HG02763 (cell line): ENCODE results near the gene MAGEA6.
A peak's percentile ranks its signal among the peaks of the same experiment; 100 is the strongest.
"Not testable (repeated sequence)": the region's sequence is repeated elsewhere in the genome, so short reads cannot be mapped to it uniquely, and the experiment has no call there.

ENCODE experiments used
- ATAC-seq: cut with Tn5 transposase; IDR thresholded peaks from one replicate; pipeline ENCODE4 v1.9.1; 2021; ENCODE audit warnings: mild to moderate bottlenecking, moderate library complexity; ENCODE audit not compliant: unreplicated experiment

The MAGEA6 gene

GRCh38 chrX:152769549-152770289 is at the start of gene MAGEA6:
MAGEA6 (minus strand) TSS chrX:152769689; CDS start chrX:152767650, 2,039 bp downstream.
- not testable (repeated sequence) for ATAC-seq

DNA sequence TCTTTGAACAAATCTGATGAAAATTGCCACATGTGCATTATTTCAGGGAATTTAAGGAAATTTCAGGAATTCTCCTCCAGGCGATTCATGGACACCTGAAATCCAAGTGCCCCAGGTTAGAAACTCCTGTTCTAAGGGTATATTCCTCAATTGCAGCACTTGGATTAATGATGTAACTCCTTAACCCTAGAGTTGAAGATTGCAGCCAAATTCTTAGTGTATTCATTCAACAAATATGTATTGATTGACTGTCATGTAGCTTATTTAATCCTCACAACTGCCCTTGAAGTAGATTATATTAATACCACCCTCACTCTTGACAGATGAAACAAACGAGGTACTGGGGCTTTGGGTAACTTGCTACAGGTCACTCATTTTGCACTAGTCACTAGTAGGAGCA is 49.8 kb upstream of the MAGEA6 start:
- ATAC-seq: no peak

DNA sequence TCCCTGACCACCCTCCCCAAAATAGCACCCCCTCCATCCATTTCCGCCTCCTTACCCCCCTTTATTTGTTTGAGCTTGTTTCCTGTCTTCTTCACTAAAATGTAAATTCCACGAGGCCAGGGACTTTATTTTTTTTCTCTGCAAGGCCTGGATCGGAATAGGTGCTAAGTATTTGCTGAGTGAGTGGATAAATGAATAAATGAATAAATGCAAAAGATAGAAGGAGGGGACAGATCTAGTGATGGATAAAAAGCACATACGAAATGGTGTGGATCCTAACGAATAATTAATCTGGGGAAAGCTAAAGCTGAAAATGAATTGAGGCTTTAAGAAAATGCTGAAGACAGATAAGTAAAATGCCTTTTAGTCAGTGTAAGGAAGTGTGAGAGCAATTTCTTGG is 48.9 kb upstream of the MAGEA6 start:
- no peak for ATAC-seq

DNA sequence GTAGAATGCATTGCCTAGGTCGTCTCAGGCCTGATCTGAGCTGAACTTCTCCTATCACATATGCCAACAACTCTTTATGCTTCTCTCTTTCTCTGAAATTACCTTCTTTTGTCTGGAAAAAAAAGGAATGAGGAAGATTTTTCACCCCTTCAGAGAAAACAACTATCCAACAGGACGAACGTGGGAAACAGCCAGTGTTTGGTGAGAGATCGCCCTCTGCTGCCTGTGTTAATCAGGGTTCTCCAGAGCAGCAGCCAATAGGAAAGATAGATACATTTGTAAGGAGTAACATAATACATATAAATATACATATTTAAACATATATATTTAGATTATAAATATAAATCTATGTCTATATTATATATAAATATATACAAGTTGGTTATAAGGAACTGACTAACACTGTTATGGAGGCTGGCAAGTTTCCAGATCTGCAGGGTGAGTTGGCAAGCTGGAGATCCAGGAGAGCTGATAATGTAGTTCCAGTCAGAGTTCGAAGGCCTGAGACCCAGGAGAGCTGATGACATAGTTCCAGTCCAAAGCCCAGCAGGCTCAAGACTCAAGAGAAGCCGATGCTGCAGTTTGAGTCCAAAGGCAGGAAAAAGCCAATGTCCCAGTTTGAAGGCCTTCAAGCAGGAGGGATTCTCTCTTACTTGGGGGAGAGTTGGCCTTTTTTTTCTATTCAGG is 47.7 kb upstream of the MAGEA6 start:
- ATAC-seq: no peak

DNA sequence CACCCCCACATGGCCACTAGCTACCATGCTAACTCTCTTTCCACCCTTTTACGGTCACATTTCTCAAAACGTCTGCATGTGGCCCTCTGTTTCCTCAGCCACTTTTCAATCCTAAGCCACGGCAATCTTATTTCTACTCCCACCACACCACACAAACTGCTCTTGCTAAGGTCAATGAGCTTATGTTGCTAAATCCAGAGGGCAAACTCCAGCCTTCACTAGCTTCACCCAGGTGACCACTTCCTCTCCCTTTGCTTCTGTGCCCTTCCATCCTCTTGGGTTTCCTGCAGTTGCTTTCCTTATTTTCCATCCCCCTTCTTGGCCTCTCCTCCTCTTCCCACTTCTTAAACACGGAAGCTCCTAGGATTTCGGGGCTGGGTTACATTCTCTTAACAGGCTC is 44.6 kb upstream of the MAGEA6 start:
- ATAC-seq: no peak

DNA sequence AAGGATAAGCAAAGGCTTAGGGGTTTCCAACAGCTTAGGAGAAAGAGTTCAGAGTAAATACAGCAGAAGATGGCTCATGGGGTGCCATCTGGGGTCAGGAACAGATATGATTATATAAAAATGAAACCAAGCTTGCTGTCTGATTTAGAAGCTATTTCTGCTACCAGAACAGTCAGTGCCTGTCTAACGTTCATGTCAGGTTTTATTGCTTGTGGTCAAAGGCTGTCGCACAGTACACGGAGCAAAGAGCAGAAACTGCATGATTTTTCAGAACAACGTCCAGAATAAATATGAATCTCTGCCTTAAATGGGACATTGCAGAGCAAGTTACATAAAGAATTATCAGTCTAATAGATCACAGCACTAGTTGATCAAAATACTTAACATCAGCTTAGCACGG is 43.7 kb upstream of the MAGEA6 start:
- no peak for ATAC-seq

- ATAC-seq: no peak
Measured at GRCh38 chrX:152810403-152810802, 40.9 kb upstream of the MAGEA6 start.

DNA sequence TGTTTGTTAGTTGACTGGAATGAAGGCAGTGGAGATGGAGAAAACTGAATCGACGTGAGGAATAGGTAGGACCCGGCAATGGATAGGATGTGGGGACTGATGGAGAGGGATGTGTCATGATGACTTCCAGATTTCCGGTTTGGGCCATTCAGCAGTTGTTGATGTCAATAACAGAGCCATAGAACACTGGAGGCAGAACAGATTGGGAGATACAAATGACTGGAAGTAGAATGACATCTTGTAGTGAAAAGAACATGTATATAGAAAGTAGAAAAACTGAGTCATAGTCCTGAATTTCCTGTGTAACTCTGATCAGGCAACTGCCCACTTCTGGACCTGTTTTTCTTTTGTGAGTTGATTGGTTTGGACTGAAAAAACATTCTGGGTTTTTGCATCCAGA is 36.5 kb upstream of the MAGEA6 start:
- no peak for ATAC-seq

- no peak for ATAC-seq
Measured at GRCh38 chrX:152798945-152799344, 29.5 kb upstream of the MAGEA6 start.

GRCh38 chrX:152787062-152787461 is 17.6 kb upstream of the MAGEA6 start:
- ATAC-seq: peak; percentile 75

DNA sequence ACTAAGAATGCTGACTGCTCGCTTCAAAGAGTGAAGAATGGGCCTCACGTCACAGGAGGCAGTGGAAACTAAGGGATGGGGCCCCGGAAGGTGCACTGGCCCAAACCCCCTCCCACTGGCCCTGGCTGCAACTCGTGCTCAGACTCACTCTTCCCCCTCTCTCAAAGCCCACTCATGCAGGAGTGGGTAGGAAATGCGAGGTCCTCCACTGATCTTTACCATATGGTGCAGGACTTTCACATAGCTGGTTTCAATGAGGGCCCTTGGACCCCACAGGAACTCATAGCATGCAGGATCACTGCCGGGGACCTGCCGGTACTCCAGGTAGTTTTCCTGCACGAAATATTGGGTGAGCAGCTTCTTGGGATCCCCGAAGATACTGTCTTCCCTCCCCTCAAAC is 2.9 kb downstream of the MAGEA6 start:
- ATAC-seq: not testable (repeated sequence)

DNA sequence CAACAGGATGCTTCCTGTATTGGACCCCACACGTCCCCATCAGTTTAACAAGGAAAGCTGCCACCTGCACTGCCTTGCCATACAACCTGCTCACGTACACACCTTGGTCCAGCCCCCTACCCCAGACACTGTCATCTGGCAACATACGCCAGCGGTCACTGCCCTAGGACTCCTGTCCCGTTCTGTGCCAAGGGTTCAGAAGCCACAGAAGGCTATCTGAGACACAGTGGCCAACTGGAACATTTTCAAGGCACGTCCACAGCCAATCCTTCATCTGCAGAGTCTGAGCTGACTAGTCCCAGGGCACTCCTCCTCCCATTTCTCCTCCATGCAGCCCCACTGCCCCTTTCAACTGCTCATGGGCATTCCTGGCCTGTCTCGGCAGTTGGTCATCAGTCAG is 7.9 kb downstream of the MAGEA6 start:
- not testable (repeated sequence) for ATAC-seq

- ATAC-seq: not testable (repeated sequence)
Measured at GRCh38 chrX:152759544-152759943, 9.9 kb downstream of the MAGEA6 start.

GRCh38 chrX:152758918-152759317 is 10.6 kb downstream of the MAGEA6 start, which contains the start of gene CSAG3:
CSAG3 (plus strand) TSS chrX:152759218.
- not testable (repeated sequence) for ATAC-seq

DNA sequence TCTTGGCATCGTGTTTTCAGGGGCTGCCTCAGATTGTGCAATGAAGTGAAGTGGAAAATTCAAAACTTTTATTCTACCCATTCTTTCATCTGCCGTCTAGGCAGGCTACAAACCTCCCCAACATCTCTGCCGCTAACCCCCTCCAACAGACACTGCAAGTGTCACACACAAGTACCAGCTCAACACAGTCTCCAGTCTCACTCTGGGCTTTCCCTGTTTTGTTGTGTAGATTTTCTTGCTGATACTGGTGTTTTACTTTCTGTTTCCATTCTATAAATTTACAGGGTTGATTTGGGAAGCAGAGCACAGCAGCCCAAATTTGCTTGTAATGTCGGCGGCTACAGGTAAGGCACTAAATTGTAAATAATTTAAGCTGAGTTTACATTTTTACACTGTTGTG is 14.6 kb downstream of the MAGEA6 start:
- ATAC-seq: not testable (repeated sequence)

DNA sequence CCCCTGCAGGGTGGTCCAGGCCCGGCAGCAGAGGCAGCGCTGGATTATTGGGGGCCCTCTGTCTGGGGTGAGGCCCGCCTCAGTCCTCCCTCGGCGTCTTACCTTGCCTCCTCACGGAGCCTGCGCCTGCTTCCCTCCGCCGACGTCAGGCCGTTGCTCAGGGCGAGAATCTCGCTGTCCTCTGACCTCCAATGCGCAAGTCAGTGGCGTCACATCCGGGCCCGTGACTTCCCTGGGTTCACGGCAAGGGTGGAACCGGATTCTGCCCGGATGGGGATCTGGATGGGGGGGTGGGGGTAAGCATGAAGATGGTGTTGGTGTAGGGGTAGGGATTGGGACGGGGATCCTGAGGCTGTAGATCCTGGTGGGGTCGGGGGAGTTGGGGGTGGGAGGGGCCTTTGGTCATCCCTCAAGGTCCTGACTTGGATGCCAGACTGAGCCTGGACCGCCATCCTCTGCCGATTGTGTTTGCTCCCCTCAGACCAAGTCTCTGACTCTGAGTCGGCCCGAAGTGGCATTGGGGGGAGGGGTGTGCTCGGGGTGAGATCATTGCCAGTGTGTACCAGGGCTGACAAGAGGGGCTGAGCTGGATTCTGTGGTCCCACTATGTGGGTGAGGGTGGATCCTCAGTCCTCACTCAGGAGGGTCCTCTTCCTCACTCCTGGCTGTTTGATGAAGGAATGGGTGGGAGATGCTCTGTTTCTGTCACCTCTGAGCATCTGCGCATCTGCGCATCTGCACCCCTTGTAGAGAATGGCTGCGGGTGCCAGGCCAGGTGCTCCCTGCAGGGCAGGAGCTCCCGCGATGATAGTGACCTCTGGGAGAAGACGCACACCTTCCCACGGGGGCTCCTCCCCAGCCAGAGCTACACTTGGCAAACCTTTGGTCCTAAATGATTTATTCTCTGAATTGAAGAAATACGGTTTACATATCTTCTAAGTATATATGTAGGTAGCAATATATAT is 15.5 kb downstream of the MAGEA6 start, which contains the start of gene MAGEA2:
Gene MAGEA2 (minus strand): TSS at position 157 of the 965 bp plus-strand sequence. CDS start 2,479 bp downstream, outside the sequence.
- ATAC-seq: not testable (repeated sequence)

DNA sequence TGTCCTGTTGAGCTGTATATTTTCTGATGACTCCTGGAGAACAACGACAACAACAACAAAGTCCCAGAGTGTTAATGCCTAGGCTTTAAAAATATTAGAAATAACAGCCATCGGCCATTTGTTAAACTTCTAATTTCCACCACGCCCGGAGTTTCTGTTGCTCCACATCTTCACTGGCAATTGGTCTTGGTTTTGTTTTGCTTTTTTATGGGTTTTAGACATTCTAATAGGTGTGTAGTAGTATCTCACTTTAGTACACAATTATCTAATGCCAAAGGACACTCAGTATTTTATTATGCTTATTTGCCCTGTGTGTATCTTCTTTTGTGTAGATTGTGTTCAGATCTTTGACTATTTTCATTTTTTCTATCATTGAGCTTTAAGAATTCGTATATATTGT is 30.9 kb downstream of the MAGEA6 start:
- no peak for ATAC-seq

DNA sequence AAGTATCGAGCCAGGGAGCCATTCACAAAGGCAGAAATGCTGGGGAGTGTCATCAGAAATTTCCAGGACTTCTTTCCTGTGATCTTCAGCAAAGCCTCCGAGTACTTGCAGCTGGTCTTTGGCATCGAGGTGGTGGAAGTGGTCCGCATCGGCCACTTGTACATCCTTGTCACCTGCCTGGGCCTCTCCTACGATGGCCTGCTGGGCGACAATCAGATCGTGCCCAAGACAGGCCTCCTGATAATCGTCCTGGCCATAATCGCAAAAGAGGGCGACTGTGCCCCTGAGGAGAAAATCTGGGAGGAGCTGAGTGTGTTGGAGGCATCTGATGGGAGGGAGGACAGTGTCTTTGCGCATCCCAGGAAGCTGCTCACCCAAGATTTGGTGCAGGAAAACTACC is 33.0 kb downstream of the MAGEA6 start:
- ATAC-seq: not testable (repeated sequence)

DNA sequence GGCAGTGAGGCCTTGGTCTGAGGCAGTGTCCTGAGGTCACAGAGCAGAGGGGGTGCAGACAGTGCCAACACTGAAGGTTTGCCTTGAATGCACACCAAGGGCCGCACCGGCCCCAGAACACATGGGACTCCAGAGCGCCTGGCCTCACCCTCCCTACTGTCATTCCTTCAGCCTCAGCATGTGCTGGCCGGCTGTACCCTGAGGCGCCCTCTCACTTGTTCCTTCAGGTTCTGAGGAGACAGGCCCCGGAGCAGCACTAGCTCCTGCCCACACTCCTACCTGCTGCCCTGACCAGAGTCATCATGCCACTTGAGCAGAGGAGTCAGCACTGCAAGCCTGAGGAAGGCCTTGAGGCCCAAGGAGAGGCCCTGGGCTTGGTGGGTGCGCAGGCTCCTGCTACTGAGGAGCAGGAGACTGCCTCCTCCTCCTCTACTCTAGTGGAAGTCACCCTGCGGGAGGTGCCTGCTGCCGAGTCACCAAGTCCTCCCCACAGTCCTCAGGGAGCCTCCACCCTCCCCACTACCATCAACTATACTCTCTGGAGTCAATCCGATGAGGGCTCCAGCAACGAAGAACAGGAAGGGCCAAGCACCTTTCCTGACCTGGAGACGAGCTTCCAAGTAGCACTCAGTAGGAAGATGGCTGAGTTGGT is 33.5 kb downstream of the MAGEA6 start:
- no peak for ATAC-seq

- no peak for ATAC-seq
Measured at GRCh38 chrX:152735101-152735500, 34.4 kb downstream of the MAGEA6 start.
